Measurements from ENCODE around the gene CLMN. TPM values are rescaled to one million over a fixed set of nuclear protein-coding genes. Genes with fewer than 3 reads are reported as not detected.

Gene CLMN
- total and polyA plus RNA-seq, 10 of the 15 experiments (the other 5 are each of a cell fraction or from before 2014, with no cell fraction given), result 7.8 to 49.3 (median 18.5) TPM

DNA sequence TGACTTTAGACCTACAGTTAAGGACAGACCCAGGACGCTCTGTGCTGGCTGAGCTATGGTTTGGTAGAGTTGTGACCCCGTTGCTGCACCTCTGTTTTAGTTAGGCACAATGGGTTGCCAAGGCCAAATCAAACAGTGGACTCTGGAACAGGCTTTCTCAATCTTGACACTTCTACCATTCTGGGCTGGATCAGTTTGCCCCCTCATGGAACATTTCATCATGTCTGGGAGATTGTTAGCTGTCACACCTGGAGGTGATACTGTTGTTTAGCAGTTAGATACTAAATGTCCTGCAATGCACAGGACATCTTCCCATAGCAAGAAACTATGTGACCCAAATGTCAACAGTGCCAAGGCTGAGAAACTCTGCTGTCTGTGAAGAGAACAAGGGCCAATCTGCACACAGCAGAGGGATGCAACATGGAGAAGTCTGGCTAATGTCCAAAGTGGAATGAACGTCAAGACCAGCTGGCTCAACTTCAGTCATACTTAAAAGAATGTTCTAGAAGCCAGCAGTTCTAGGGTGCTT lies 96.8 kb downstream of the CLMN start:
- H4K20me1 ChIP-seq (ENCODE audit: control insufficient read depth, insufficient read depth), result no peaks in the 10 kb centered on the region
- BruUV-seq (replicated peaks), result no TSS peak
- DNase-seq (ENCODE audit: low read depth, low spot score) (no peak), FAIRE-seq (no peak), ATAC-seq (no peak)
- 35% methylated on average over 3 of the region's 3 CpGs for WGBS (ENCODE audit: insufficient coverage, insufficient replicate concordance, low lambda C conversion rate, missing lambda C conversion rate)
- no peaks in the 10 kb centered on the region for H3K4me1 ChIP-seq (ENCODE audit: control insufficient read depth, insufficient read depth, low read length)
- SMC1A ChIA-PET (ENCODE audit: uncharacterized antibody, unreplicated experiment), result interaction anchor here (1.6 to 2.4 kb wide), 2 partner anchors 9 to 11 kb away, joined by 5 to 9 read pairs; no protein-coding TSS in a partner anchor
- POLR2A ChIA-PET, result no interaction called here
- intact Hi-C loops (cut with micrococcal nuclease; ENCODE audit: unreplicated experiment), result no loop called here
- no peak overlapping the region for H3K4me3 ChIP-seq
- no peaks in the 10 kb centered on the region for H3K27me3 ChIP-seq (replicated peaks in 1 of 2; ENCODE audit: control insufficient read depth in 2 of 2, insufficient read depth in 2 of 2, low read length in 1 of 2)
- in situ Hi-C loops (cut with MboI), result no loop called here
- H3K79me2 ChIP-seq (ENCODE audit: control insufficient read depth, insufficient read depth, low read length), result no peaks in the 10 kb centered on the region
- H3K36me3 ChIP-seq (ENCODE audit: control insufficient read depth in 2 of 2, insufficient read depth in 2 of 2, low read length in 1 of 2), result no peaks in the 10 kb centered on the region; a peak in 2 of 4 replicates
- H3K4me2 ChIP-seq (ENCODE audit: control insufficient read depth, insufficient read depth), result no peak overlapping the region
- no peak for TF ChIP-seq CBX3 (IDR thresholded peaks at IDR 0.05; ENCODE audit: borderline replicate concordance, low read depth)
- TF ChIP-seq, protein P1, sequence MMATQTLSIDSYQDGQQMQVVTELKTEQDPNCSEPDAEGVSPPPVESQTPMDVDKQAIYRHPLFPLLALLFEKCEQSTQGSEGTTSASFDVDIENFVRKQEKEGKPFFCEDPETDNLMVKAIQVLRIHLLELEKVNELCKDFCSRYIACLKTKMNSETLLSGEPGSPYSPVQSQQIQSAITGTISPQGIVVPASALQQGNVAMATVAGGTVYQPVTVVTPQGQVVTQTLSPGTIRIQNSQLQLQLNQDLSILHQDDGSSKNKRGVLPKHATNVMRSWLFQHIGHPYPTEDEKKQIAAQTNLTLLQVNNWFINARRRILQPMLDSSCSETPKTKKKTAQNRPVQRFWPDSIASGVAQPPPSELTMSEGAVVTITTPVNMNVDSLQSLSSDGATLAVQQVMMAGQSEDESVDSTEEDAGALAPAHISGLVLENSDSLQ (IDR thresholded peaks at IDR 0.05), result no peak
- H2AFZ ChIP-seq (ENCODE audit: control insufficient read depth, low read depth, low read length), result no peak overlapping the region
- no peaks in the 10 kb centered on the region; the same call in 2 of the 3 replicates for H3K9me3 ChIP-seq (replicated peaks; ENCODE audit: control insufficient read depth, insufficient read depth, low read length)
- CTCF ChIA-PET, result interaction anchor here (1.3 to 1.8 kb wide), 2 partner anchors 10 to 43 kb away, joined by 3 to 5 read pairs; no protein-coding TSS in a partner anchor
- H3K9ac ChIP-seq (ENCODE audit: control insufficient read depth, insufficient read depth, low read length), result no peak overlapping the region
- H3K27ac ChIP-seq (ENCODE audit: control insufficient read depth, insufficient read depth), result no peak overlapping the region
- RAD21 ChIA-PET (ENCODE audit: unreplicated experiment), result no interaction called here

DNA sequence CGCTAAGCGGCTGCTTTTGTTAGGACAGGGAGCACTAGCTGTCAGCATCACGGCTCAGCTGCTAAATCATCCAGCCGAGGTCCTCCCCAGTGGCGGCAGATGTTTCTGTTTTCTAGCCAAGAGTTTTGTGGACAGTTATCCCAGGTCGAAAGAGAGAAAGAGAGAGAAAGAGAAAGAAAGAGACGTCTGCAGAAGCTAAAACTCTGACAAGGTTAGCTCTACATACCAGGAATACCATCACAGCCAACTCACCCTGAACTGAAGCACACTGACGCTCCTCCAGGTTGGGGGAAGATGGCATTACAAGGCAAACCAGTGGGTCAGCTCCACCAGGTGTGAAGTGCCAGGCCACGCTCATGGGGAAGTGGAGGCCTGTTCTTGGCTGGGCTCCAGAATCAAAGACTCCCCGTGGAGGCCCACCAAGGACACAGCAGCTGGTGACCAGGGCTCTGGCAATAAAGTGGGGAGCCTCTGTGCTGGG lies 97.5 kb downstream of the CLMN start:
- ChIA-PET SMC1A (ENCODE audit: uncharacterized antibody, unreplicated experiment) (interaction anchor here (1.6 to 2.4 kb wide), 2 partner anchors 10 kb away, joined by 5 to 9 read pairs; no protein-coding TSS in a partner anchor), RAD21 (ENCODE audit: unreplicated experiment) (no interaction called here), CTCF (interaction anchor here (1.3 to 1.8 kb wide), 3 partner anchors 9 to 43 kb away, joined by 3 to 5 read pairs (median 4); no protein-coding TSS in a partner anchor), POLR2A (interaction anchor here (0.9 kb wide), 1 partner anchor 26 kb away, joined by 4 read pairs; no protein-coding TSS in a partner anchor)
- intact Hi-C loops (cut with micrococcal nuclease; ENCODE audit: unreplicated experiment), result no loop called here
- Histone ChIP-seq H3K79me2 (ENCODE audit: control insufficient read depth, insufficient read depth, low read length) (no peaks in the 10 kb centered on the region), H3K9me3 (replicated peaks; ENCODE audit: control insufficient read depth, insufficient read depth, low read length) (no peaks in the 10 kb centered on the region; the same call in 2 of the 3 replicates), H3K4me1 (ENCODE audit: control insufficient read depth, insufficient read depth, low read length) (no peaks in the 10 kb centered on the region), H3K27ac (ENCODE audit: control insufficient read depth, insufficient read depth) (no peak overlapping the region), H2AFZ (ENCODE audit: control insufficient read depth, low read depth, low read length) (no peak overlapping the region), H3K4me2 (ENCODE audit: control insufficient read depth, insufficient read depth) (no peak overlapping the region), H4K20me1 (ENCODE audit: control insufficient read depth, insufficient read depth) (no peaks in the 10 kb centered on the region), H3K4me3 (no peak overlapping the region), H3K36me3 (ENCODE audit: control insufficient read depth in 2 of 2, insufficient read depth in 2 of 2, low read length in 1 of 2) (no peaks in the 10 kb centered on the region; a peak in 2 of 4 replicates), H3K9ac (ENCODE audit: control insufficient read depth, insufficient read depth, low read length) (no peak overlapping the region), H3K27me3 (replicated peaks in 1 of 2; ENCODE audit: control insufficient read depth in 2 of 2, insufficient read depth in 2 of 2, low read length in 1 of 2) (no peaks in the 10 kb centered on the region)
- ATAC-seq (no peak), DNase-seq (ENCODE audit: low read depth, low spot score) (no peak), FAIRE-seq (no peak)
- TF ChIP-seq NBN (IDR thresholded peaks at IDR 0.05) (no peak), CHD4 (IDR thresholded peaks at IDR 0.05) (no peak), ZZZ3 (IDR thresholded peaks at IDR 0.05; ENCODE audit: control insufficient read depth, insufficient read length, low read depth) (no peak), NR2C1 (IDR thresholded peaks at IDR 0.05) (no peak)
- TF ChIP-seq, protein P2, sequence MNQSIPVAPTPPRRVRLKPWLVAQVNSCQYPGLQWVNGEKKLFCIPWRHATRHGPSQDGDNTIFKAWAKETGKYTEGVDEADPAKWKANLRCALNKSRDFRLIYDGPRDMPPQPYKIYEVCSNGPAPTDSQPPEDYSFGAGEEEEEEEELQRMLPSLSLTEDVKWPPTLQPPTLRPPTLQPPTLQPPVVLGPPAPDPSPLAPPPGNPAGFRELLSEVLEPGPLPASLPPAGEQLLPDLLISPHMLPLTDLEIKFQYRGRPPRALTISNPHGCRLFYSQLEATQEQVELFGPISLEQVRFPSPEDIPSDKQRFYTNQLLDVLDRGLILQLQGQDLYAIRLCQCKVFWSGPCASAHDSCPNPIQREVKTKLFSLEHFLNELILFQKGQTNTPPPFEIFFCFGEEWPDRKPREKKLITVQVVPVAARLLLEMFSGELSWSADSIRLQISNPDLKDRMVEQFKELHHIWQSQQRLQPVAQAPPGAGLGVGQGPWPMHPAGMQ (IDR thresholded peaks at IDR 0.05; ENCODE audit: borderline replicate concordance), result no peak
- in situ Hi-C loops (cut with MboI), result no loop called here
- BruUV-seq (replicated peaks), result no TSS peak
- WGBS (ENCODE audit: insufficient coverage, insufficient replicate concordance, low lambda C conversion rate, missing lambda C conversion rate), result 52% methylated on average over 10 of the region's 10 CpGs

All from GM12878 (cell line).